SHP77 (cell line): ENCODE results near the gene IRGQ.
"Not testable (repeated sequence)": the region's sequence is repeated elsewhere in the genome, so short reads cannot be mapped to it uniquely, and the experiment has no call there.

Source experiments
- DNase-seq, 2 experiments: peaks; one replicate each; lab custom pipeline; 2025; lab: John Stamatoyannopoulos, UW

IRGQ gene

DNA sequence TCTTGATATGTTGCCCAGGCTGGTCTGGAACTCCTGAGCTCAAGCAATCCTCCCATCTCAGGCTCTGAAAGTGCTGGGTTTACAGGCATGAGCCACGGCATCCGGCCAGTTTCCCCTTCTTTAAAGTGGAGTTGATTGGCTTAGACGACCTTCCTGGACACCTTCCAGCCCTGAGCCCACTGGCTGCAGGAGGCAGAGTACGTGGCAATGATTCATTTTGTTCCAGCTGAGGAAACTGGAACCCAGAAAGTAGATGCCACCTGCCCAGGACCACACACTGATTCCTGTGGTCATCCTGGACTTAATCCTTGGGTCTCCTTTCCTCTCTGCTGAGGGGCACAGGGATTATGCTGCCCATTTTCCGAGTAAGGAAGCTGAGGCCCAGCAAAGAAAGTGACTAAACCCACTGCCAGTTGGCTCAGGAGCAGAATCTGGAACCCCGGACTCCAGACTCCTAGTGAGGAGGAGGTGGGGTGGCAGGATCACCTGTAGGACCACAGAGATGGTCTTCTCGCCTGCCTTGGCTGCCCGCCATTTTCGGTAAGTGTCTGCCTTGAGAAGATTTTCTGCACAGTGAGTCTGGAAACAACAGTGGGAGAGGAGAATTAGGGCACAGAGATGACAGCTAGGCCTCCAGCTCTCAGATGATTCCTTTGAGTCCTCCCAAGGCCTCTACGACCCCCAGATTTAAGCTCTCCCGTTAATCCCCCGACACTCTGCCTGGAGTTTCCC, 21.3 kb downstream of the IRGQ start:
- no peak for DNase-seq

GRCh38 chr19:43572171-43572588, 23.8 kb downstream of the IRGQ start:
- peak; percentile 24 to 44 for DNase-seq

- DNase-seq: peak; percentile 73
Observed at GRCh38 chr19:43570174-43570791, 25.7 kb downstream of the IRGQ start.

- no peak for DNase-seq
Observed at GRCh38 chr19:43569657-43570056, 26.3 kb downstream of the IRGQ start.

- DNase-seq: no peak
Observed at GRCh38 chr19:43564800-43565199, 31.1 kb downstream of the IRGQ start.

GRCh38 chr19:43563816-43564457, 32.0 kb downstream of the IRGQ start:
- no peak for DNase-seq

GRCh38 chr19:43562698-43563241, 33.2 kb downstream of the IRGQ start:
- peak in 1 of 2 experiments; percentile 36 for DNase-seq

DNA sequence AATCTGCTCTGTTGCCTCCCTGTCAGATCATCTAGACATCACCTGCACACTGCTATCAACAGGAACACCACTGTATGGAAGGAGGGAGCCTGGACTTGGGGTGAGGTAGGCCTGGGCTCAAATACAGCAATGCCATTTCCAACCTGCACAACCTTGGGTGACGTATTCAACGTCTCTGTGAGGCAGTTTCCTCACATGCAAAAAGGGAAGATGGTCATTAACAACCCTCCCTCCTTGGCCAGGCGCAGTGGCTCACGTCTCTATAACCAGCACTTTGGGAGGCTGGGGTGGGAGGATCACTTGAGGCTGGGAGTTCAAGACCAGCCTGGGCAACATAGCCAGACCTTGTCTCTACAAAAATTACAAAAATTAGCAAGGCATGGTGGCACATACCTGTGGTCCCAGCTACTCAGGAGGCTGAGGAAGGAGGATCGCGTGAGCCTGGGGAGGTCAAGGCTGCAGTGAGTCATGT, 33.7 kb downstream of the IRGQ start:
- DNase-seq: no peak

GRCh38 chr19:43561139-43561970, 34.6 kb downstream of the IRGQ start:
- DNase-seq: no peak

GRCh38 chr19:43560687-43561086, 35.2 kb downstream of the IRGQ start:
- DNase-seq: no peak

GRCh38 chr19:43555185-43555770, 40.7 kb downstream of the IRGQ start:
- DNase-seq: peak; percentile 61 to 69

GRCh38 chr19:43554317-43554895, 41.5 kb downstream of the IRGQ start:
- DNase-seq: no peak

DNA sequence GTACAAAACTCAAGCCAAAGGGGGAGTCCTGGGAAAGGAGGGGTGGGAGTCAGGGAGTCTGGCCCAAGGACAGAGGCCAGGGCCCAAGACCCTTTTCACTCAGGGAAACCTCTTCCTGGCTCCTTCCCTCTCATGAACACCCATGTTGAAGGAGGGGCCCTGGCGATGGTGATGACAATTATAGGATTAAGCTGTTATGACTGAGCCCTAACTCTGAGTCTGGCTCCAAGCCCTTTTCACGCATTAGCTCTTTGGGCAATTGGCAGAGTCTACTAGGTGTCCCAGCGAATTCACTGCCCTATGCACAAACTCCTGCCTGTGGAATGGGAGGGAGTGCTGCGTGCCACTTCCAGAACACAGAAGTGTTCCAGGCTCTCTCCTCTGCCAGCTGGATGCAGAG, 42.3 kb downstream of the IRGQ start:
- no peak for DNase-seq

GRCh38 chr19:43552616-43553015, 43.3 kb downstream of the IRGQ start:
- no peak for DNase-seq

- no peak for DNase-seq
Observed at GRCh38 chr19:43552198-43552450, 43.8 kb downstream of the IRGQ start.

DNA sequence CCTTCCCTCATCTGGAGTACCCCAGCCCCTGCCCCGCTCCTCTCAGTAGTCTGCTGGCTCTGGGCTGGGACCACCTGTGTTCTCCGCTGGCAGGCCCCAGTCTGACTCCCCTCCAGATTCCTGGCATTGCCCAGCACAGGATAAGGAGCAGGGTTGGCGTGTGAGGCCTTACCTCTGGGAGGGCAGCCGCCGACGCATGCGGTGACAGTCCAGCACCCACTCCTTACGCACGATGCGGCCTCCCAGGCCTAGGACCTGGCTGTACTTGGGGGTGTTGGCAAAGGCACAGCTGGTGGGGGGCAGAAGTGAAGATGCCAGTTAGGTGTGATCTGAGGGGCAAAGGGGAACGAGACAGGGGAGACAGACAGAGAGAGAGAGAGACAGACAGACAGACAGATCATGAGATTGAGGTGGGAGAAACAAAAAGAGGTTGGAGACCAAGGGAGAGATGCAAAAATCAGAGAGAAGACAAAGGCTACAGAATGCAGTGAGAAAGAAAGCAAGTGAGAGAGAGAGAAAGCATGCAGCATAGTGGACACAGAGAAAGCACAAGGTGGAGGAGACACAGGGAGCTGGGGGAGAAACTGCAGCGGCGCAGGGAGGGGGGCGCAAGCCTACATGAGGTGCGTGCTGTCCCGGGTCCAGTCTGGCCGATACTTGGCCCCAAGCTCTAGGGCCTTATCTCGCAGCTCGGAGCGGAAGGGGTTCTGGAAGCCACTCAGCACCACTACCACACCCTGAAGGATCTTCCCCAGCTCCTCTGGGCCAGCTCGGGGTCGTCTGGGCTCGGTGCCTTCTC, 44.3 kb downstream of the IRGQ start:
- DNase-seq: no peak

DNA sequence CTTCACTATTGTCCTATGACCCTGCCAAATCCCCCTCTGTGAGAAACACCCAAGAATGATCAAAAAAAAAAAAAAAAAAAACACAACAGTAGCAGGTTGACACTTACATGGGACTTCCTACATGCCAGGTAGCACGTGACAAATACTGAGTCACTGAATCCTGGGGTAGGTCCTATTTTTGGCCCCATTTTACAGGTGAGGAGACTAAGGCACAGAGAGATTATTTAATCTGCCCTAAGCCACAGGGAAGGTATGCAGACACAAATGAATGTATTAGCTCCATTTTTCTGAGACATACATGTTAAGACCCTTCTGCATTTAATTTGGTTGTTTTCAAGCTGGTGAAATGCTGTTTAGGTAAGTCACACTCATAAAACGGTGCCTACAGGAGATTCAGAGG, 47.2 kb downstream of the IRGQ start:
- no peak for DNase-seq

DNA sequence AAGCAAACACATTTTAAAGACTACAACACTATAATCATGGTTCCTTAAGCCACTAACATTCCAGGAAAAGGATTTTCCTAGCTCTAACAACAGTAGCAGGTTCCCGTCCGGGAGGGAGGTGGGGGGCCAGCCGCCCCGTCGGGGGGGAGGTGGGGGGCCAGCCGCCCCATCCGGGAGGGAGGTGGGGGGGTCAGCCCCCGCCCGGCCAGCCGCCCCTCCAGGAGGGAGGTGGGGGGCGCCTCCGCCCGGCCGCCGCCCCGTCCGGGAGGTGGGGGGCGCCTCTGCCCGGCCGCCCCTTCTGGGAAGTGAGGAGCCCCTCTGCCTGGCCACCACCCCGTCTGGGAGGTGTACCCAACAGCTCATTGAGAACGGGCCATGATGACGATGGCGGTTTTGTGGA, 48.0 kb downstream of the IRGQ start:
- not testable (repeated sequence) for DNase-seq

DNA sequence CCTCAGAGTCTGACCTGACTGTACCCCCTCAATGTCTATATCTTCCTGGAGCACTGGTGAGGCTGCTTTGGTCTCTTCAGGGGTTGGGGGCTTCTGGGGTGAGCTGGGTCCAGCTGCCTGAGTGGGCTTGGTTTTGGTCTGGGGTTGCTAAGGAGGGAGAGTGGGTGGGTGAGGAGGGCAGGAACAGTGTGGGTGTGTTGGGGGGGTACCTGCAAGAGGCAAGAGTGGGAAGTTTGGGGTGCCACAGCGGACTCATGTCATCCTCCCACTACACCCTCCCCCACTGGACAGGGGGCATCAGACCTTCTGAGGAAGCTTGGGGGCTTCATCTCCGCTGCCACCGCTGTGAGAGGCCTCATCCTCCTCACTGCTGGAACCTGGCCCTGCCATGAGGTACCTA, 49.4 kb downstream of the IRGQ start:
- no peak for DNase-seq

GRCh38 chr19:43545981-43546380, 50.0 kb downstream of the IRGQ start:
- no peak for DNase-seq

- DNase-seq: no peak
Observed at GRCh38 chr19:43545276-43545675, 50.7 kb downstream of the IRGQ start.
